Superior temporal gyrus (tissue), 1 donor: ENCODE results near the gene BCR.

Experiments
- DNase-seq: peaks from one replicate; pipeline ENCODE4 v3.0.0-alpha.2; 2016; ENCODE audit errors: extremely low spot score

Gene BCR

DNA sequence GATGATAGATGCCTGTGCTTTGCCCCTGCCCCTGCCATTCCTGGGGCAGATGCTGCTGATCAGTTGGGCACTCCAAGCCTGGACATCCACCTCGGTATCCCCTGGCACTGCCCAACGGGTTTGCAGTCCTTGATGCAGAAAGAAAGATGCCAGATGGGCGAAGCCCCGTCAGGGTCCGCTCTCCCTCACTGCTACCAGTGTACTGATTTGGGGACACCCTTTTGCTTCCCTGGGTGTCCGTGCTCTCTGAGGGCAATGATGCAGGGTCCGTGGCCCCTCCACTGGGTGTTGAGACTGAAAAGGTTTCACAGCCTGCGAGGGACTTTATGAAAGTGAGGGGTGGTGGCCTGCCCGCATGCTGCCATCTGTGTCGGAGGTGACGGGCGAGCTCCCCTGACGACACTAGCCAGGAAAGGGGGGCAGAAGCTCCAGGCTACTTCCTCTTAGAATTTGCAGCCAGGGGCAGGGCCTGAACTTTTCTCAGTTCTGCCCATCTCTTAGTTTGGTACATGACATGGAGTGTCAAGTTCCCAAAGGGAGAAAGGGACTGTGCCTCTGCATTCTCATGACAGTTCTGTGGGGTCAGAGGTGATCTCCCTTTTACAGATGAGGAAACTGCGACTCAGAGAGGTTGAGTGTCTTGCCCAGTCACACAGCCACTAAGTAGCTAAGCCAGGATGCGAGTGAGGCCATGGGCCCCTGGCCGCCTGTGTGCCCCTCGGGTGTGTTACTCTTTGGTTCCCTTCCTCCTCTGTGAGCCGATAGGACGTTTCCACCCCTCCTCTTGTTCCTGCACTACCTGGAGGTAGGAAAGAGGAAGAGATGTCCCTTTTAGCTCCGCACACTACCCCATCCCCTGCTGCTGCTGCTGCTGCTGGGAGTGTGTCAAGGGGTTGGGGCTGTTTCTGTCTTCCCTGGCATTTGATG is 96.6 kb downstream of the BCR start:
- DNase-seq, result no peak

DNA sequence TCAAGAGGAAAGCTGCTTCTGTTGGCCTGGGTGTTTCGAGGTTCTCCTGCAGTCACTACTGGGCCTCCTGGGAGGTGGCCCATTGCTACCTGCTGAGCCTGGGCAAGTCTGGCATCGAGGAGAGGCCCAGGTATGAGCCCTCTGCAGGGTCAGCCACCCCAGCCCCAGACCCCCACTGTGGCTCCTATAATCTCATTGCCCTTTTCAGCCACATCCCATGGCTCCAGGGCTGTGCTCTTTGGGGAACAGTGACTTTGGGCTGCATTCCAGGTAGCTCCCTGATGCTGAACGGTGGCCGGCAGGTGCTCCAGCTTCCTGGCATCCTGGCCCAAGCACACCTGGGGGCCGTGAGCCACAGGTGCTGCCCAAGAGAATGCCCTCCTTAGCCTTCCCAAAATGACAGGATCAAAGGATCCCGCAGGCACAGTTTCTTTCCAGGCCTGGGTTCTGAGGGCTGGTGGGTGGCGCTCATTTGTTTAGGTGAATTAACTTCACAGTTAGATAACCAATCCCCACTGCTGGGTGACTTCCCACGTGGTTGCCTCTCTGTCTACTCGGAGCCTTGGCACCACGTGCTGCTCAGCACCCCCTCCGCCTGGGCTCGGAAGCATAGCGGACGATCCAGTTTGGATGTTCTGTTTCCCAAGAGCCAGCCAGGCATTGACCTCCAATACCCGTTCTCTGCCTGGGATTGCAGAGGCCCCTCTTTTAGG is 97.4 kb downstream of the BCR start:
- no peak for DNase-seq

DNA sequence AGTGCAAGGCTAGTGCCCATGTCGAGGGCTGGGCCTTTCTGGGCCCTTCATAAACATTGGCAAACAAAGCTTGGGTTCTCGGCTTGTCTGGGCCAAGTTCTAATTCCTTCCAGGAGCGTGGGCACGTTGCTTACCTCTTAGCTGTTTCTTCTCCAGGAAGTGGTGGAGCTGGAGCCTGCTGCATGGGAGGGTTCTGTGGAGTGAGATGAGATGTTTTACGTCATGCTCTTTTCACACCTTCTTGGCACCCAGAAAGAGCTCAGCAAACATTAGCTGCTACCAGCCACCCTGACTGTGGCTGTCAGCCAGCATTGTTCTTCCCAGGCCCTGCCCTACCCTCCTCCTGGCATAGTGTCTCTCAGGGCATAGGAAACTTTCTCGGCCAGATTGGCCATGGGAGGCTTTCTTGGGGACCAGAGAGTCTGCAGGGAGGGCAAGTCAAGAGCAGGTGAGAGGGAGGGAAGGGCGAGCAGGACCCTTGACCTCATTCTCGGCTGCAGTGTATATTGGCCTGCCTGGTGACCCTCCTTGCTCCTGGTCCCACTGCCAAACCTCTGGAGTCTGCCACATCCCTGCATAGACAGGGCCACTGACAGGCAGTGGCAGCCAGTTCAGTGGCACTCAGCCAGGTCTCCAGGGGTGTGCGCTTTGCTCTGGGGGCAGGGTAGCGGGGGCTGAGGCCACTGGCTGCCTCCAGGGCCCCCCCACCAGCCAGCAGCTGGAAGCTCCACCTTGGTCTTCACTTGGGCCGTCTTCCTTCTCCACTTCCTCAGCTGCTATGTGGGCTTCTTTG is 98.8 kb downstream of the BCR start:
- no peak for DNase-seq

DNA sequence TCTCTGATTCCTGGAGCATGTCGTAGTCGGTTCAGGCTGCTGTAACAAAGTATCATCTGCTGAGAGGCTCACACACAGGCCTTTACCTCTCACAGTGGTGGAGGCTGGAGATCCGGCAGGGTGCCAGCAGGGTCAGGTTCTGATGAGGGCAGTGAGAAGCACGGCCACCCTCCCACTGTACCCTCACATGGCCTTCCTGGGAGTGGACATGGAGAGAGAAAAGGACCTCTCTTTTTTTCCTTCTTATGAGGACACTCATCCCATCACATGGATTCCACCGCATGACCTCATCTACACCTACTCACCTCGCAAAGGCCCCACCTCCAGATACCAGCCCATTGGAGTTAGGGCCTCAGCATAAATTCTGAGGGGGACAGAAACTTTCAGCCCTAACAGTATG is 99.5 kb downstream of the BCR start:
- DNase-seq, result no peak

DNA sequence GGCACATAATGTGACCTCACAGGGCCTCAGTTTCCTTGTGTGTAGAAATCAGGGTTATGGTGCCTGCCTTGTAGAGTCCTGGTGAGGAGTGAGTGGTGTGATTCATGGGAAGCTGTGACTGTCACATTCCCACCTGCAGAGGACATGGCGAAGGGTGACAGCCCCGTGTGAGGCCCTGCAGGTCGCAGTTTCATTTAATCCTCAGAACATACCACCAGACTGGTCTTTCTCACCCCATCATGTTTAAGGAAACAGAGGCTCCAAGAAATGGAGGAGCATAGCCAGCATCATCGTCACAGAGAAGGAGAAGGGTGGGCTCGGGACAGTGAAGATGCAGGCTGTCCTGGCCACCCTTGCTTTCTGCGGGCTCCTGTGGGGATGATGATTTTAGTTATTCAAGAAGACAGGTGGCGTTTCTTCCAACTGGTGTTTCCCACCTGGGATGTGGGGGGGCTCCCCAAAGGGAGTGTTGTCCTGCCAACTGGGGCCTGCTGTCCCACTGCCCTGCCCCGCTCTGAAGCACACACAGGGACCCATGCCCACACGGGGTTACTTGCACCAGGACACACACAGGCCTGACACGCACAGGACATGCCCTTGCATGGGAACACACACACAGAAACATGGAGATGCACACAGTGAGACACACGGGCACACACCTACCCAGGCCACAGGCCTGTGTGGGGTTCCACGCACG is 100.2 kb downstream of the BCR start:
- no peak for DNase-seq

DNA sequence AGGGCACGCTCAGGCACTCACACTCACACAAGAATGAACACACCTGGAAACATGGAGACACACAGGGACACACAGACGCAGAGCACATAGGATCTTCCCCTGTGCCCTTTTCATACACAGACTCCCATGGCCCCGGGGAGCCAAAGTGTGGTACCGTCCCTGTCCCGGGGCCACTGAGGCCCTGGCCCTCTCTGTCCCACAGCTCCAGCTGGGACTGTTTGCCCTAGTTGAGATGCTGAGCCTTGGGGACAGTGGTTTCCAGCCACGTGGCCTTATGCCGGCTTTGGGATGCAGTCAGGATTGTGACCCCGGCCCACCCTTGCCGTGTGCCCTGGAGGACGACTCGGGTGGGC is 100.7 kb downstream of the BCR start:
- DNase-seq, result no peak

DNA sequence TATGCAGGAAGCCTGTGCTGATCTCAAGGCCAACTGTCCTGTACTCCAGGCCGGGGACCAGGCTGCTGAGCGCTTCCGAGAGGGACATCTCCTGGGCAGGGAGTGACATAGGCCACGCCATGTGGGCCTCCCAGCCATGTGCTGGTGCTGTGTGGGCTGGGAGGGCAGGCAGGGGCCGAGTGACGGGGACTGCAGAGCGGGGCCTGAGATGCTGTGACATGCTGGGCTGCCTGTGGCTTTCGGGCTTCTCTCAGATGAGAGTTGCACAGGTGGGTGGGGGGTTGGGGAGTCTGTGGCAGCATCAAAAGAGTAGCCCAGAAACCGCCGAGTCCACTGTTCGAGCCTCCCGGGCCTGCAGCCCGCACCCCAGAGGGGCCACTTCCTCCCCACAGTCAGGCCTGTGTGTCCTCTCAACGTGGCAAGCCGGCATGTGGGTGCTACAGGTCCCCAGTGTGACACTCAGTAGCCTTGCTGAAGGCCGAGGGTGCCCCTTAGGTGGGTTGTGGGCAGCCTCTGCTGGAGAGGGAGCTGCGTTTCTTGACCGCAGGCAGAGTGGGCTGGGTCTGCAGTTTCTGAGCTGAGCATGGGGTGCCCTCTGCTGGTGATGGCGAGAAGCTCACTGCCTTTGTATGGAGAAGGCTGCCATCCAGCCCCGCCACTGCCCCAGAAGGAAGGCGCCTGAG is 101.2 kb downstream of the BCR start:
- peak; percentile 91 for DNase-seq

DNA sequence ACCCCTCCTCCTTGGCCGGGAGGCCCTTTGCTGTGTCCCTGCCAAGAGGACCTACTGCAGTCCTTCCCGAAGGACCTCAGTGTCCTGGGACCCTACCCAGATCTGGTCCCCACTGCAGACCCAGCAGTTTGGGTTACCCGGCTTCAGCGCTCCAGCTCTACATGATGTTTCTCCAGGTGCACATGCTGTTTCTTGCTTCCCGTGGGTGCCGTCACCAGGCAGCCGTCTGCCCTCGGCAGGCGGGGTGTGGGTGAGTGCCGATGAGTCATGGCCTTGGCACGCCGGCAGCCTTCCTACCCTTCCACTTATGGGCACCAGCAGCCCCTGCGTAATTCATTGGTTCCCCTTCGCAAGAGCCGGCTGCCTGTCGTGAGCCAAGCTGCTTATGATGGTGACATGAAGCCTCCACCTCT is 101.8 kb downstream of the BCR start:
- peak; percentile 49 for DNase-seq

DNA sequence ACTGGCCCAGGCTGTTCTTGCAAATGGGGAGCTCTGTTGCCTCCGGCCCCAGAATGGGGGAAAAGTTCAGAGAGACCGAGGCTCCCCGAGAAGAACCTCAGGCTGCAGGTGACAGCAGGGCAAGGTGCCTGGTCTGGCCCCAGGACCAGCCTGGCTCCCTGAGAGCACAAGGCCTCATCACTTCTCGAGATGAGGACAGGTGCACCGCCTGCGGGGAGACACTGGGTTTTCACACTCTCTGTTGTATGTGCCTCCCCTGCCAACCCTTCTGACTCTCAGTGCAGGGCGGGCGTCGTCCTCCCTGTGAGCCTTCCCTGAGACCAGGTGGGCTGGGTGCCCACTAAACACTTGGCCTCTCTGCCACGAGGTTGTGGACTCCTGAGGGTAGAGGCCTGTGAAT is 102.2 kb downstream of the BCR start:
- DNase-seq, result no peak

DNA sequence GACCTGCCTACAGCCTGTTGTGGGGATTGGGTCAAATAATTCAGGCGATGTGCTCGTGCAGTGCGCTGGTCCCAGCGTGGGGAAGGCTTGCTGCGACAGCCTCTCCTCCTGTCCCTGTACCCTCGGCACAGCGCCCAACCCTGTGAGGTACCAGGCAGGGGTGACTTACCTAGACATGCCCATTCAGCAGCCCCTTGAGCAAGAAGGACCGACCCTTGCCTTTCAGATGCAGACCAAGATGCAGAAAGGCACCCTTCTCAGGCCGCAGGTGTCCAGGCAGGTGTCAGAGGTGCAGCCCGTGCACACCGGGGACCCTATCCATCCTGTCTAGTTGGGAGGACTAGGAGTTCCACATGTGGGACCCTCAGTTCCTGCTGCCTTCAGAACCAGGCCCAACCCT is 102.7 kb downstream of the BCR start:
- DNase-seq, result no peak

DNA sequence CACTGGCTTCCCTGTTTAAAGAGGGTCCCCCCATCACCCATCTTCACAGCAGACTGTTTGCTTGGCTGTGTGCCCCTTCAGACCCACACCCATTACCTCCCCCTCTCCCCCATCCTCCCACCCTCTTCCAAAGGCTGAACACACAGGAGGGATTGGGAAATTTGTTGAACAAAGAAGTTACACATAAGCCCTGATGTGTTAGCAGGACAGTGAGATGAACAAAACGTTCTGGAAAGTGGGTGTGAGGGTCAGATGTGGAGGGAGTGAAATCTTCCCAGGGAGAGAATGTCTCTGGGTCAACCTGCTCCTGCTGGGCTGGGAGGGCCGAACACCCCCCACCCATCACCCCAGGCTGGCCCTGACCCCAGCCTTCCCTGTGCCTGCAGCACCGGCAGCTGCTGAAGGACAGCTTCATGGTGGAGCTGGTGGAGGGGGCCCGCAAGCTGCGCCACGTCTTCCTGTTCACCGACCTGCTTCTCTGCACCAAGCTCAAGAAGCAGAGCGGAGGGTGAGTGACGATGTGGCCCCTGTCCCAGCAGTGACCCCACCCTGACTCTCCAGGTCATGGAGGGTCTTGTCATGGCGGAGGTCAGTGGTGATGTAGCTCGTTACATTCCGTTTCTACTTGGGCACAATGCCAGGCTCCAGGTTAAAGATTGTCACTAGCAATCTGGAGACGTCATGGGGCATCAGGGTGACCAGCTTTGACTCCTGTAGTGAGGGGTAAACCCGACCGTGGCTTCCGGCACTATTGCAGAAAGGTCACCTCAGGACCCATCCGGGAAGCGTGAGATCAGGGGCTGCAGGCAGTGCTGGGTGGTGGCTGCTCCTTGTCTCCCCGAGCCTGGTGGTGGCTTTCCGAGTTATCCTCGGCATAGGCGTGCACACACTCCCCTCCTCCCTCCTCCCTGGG is 103.5 kb downstream of the BCR start:
- no peak for DNase-seq

DNA sequence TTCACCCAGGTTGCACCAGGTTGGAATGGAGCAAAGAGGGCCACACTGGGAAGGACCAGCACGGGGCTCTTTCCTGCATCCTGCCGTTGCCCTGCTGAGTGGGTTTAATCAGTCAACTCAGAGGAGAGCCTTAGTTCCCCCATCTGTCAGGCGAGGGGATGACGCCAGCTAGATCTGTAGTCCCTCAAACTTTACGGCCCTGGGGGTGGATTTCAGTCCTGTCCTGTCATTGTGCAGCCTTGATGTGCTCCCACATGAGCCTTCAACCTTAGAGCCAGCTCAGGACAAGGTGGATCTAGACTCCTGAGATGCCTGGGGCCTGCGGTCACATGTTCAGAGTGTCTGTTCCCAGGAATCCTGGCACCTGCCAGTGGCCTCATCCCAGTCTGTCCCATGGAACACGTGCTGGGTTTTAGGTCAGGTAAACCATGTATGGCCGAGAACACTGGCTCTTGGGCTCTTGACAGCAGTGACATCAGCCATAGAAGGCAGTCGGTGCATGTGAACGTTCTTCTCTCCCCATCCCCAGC is 104.3 kb downstream of the BCR start:
- DNase-seq, result no peak

DNA sequence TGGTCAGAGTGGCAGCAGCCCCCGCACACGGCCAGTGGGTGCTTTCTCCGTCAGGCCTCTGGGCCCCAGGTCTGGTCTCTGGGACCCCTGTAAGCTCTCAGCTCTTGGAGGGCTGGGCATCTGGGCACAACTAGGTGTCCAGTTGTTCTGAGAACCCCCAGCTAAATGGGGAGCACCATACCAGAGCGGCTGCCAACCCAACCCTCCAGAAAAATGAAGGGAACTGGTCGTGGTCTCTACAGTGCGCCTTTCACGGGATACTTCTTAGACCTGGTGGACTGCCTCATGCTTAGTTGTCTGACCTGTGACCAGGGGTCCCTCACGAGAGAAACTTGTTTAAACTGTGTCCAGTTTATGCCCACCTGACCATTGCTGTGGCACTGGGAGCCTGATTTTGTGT is 104.9 kb downstream of the BCR start:
- DNase-seq, result no peak

DNA sequence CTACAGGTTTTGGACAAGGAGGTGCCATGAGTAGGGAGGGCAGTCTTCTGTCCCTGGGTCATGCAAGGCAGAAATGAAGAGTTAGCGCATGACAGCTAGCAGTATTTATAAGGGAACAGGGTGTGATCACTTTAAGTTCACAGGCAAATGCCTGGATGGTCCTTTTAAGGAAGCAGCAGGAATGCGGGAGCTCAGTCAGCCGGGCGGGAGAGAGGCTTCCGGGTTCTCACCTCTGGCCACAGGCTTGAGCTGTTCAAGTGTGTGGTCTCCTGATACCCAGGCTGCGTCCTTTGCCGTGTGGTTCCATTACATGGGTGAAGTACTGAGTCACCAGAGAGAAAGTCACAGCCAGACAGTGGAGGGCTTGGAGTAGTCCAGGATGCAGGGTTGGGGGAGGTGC is 105.4 kb downstream of the BCR start:
- DNase-seq, result no peak

DNA sequence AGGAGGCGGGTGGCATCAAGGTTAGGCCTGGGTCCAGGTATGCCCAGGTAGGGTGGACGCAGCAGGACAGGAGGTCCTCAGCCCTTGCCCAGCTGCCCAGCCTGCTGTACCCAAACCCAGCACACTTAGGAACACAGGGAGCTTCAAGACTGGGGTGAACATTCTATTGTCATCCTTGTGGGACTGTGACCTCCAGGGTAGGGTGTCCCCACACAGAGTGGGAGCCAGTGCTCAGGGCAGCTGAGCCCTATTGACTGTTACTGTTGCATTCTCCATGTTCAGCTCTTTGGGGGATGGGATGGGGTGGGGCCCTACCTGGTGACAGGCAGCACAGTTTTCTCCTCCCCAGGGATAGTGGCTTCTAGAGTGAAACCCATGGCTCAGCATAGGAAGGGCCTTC is 106.0 kb downstream of the BCR start:
- DNase-seq, result no peak

DNA sequence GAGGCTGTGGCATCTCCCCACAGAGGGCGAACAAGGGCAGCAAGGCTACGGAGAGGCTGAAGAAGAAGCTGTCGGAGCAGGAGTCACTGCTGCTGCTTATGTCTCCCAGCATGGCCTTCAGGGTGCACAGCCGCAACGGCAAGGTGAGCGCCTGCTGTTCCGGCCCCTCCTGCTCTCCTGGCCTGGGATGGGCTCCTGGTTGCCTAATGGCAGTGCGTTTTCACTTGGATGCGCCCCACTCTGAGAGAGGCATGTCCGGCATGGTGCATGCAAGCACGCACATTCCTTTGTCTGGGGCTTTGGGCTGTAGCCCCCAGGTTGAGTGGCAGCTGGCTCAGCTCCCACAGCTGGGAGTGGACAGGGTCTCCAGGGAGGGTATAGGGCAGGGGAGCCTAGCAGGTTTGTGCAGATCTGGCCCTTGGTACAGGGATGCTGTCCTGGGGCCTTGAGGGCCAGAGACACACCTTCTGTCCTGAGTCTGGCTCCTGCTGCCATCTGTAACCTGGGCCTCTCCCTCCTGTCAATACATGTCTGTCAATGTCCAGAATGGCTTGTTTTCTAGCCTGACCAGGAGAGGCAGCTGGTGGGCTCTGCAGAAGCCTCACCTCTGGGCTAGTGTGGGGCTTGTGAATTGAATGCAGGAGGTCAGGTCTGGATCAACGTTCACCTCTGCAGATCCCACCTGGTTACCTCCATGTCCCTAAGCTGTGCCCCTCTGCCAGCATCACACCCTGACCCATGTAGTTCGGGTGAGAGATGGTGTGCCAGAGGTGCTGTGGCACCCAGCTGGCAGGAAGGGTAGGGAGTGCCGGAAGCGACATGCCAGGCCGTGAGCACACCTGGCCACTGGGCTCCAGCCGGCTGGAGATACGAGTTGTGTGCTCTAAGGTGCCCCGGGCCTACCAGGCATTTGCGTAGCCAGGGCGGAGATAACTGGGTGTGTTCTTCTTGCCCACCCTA is 107.1 kb downstream of the BCR start:
- DNase-seq, result no peak

DNA sequence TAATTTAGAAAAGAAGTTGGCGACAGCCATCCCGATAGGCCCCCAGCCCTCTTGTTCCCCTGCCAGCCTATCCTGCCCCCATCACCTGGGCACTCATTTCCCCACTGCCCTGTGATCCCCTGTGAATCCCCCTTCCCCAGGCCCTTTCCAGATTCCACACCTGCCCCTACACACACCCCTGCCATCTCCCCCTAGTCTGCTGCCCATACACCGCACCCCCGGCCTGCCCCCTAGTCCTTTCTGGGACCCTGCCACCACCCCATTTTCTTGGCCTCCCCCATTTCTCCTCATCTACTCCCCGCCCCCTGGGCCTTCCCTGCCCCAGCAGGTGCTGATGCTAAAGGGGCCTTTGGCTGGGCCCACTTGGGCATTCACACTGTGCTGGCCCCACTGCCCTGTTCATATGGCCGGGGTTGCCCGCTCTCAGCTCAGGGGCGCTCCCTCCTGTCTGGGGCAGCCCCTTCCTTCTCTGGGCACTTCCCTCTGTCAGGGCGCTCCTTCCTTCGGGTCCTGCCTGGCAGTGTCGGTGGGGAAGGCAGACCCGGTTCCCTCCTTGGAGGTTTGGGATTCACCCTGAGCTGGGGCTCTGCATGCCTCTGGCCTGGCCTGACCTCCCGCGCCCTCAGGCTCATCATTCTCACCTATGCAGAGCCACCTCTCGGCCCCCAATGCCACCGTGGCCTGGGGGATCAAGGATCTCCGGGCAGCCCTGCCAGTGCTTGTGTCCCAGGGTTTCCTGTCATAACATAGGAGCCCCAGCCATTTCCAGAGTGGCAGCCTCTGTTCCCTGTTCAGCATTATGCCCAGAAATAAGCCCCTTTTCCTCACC is 108.2 kb downstream of the BCR start:
- no peak for DNase-seq

DNA sequence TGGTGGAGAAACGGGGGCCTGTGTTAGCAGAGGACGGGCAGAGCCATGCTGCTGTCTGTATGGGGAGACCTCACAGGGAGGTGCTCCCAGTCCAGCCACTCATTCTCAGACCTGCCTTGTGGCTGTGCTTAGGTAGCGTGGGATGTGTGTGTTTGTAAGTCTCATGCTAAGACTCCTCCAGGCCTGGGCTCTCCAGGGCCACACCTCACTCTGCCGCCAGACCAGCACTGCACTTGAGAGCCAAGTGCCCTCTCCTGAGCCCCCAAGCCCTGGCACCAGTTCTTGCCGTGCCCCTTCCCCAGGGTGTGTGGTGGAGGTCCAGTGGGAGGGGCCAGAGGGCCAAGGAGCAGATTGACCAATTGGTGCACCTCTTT is 108.8 kb downstream of the BCR start:
- no peak for DNase-seq
